Mucosa of gallbladder (tissue), 1 donor: ENCODE measurements around the gene GPX4. TPM values are rescaled to one million over a fixed set of nuclear protein-coding genes. Genes with fewer than 3 reads are reported as not detected.
A peak's percentile ranks its signal among the peaks of the same experiment; 100 is the strongest.

Experiments
- DNase-seq: peaks from one replicate; pipeline ENCODE4 v3.0.0-alpha.2; 2020; ENCODE audit warnings: low spot score
- total RNA-seq: library from RNA; stranded (reverse); gene quantifications from one replicate; pipeline ENCODE4 v1.2.1, GENCODE V29; 2021
- donor health status: DM: no; HTN: no; CAD: no.

Gene GPX4
- total RNA-seq, 1 donor from 2014 or later: 294 TPM

DNA sequence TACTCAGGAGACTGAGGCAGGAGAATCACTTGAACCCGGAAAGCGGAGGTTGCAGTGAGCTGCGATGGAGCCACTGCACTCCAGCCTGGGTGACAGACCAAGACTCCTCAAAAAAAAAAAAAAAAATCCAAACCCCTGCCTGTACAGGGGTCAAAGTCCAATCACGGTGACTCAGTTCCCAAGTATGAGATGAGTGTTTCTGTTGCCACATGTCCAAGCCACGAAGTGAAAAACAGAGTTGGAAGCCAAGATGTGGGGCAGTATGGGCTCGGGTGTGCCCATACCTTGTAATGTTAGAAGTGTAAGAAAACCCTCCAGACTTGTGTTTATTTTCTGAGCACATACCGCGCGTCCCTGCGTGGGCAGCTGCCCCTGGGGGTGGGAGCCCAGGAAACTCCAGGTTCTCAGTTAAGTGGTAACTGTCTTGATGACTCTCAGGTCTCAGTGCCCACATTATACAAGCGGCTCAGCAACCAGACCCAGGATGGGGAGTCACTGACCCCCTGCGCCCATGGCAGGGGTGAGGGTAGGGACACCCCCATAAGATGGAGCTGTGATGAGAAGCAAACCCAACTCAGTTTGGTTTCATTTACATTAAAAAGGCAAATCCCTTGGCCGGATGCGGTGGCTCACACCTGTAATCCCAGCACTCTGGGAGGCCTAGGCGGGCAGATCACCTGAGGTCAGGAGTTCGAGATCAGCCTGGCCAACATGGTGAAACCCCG is 1.2 kb upstream of the GPX4 start:
- DNase-seq: peak; percentile 90

- DNase-seq: no peak
Measured at GRCh38 chr19:1103132-1103707, 574 bp upstream of the GPX4 start.

DNA sequence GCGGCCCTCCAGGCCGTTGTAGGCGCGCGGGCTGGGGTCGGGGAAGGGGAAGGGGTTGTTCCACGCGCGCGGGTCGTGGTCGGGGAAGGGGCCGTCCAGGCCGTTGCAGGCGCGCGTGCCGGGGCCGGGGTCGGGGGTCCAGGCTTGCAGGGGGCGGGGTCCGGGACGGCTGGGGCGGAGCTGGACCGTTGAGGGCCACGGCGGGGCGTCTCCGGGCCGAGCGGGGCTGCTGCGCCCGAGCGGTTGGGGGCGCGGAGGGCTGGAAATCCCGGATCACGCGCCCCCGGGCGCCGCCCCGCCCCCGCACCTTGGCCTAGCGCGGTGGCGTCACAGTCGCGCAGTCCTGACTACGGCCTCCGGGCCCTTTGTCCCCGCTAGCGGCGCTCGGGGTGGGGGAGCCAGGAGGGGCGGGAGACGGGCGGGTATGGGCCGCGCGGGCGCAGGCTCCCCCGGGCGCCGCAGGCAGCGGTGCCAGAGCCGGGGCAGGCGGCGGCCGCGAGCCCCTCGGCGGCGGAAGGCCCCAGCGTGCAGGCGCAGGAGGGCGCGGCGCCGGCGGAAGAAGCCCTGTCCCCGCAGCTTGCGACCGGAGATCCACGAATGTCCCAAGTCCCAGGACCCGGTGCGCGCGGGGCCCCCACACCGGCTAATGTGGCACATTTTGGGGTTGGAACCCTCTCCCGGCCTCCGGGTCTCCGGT is 665 bp downstream of the GPX4 start:
- DNase-seq: peak; percentile 70

DNA sequence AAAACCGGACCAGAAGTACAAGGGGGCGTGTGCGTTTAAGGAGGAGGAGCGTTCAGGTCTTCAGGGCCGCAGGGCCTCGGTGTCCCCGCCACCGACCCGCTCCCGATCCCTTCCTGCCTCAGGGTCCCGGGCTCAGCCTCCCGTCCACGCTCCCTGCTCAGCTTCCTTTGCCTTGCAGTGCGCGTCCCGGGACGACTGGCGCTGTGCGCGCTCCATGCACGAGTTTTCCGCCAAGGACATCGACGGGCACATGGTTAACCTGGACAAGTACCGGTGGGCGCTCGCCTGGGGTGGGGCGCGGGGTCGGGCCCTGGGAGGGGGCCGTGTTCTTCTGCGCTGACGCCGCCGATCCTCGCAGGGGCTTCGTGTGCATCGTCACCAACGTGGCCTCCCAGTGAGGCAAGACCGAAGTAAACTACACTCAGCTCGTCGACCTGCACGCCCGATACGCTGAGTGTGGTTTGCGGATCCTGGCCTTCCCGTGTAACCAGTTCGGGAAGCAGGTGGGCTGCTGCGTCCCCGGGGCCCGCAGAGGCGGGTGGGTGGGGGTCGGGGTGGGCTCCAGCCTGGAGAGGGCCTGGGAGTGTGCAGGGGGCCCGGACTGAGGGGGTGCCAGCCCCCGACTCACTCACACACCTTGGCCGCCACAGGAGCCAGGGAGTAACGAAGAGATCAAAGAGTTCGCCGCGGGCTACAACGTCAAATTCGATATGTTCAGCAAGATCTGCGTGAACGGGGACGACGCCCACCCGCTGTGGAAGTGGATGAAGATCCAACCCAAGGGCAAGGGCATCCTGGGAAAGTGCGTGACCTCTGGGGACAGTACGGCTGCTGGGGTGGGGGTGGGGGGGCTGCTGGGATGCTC is 1.4 kb downstream of the GPX4 start:
- DNase-seq: no peak

- no peak for DNase-seq
Measured at GRCh38 chr19:1105873-1106840, 2.4 kb downstream of the GPX4 start.

DNA sequence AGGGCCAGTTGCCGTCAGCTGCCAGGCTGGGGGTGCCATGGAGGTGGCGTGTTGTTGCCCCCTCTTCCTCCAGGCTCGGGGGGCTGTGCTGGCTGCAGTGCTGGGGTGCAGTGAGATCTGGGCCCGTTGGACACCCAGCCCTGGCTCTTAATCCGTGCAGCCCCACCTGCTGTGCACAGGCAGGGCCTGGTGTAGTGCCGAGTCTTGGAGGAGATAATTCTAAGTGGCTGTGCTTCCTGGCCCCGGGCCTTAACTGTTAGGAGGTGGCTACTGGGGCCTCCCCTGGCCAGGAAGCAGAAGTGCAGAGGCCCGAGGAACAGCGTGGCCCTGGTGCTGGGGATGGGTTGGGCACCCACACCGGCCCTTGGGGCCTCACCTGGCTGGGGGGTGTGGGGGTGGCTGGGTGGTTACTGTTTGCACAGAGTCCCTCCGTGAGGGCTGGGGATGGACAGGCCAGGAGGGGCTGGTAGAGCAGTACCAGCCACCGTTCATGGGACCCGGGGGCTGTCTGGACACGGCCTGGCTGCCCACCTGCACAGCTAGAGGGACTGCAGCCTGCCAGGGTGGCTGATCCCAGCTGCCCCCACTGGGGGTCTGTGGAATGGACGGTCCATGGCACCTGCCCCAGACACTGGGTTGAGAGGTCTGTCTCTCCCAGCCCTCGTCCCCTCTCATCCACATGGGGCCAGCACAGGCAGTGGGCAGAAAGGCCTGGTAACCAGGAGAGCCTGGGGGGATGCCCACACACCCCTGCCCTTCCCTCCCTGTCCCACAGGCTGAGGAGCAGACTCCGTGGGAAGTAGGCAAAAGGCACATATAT is 3.3 kb downstream of the GPX4 start:
- no peak for DNase-seq

DNA sequence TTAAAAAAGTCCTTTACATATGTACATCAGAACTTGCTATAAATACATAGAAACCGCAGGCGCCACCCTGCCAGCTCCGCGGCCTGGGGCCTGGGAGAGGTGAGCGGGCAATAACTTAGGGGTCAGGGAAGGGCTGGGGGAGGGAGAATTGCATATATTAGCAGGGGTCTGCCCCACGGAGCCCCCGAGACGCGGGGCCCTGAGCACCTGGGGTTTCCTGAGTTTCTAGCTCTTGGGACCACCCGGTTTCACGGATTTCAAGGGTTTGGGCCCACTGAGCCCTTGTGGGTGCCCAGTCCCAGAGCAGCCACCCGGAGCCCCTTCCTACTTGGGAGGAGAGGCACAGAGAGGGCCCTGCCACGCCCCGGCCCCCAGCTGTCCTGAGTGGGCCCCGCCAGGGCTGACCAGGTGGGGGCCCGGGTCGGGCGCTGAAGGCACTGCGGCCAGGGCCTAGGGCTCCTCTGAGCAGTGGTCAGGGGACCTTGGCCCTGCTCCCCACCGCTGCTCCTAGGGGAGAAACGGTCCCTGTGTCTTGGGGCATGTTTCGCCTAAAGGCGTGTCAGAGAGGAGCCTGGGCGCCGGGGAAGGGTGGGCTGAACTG is 4.0 kb downstream of the GPX4 start:
- no peak for DNase-seq

- no peak for DNase-seq
Measured at GRCh38 chr19:1108291-1109031, 4.7 kb downstream of the GPX4 start.

DNA sequence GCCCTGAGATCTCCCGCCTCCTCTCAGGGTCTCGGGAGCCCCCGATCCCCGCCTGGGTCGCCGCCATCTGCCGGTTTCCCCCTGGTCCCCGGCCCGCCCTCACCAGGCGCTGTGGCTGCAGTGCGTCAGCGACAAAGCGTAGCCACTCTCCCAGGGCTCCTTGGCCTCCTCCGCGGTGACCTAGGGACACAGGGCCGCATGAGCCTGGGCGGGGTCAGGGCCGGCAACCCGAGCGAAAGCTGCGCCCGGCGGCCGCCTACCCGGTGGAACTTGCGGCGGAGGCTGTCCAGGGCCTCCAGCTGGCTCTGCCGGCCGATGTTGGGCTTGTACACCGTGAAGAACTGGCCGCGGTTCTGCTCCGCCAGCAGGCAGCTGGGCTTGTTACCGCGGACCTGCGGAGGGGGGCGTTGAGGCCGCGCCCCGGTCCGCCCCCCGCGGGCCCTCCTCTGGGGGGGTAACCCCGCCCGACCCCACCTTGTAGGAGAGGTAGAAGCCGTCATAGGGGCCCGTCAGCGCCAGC is 5.3 kb downstream of the GPX4 start:
- DNase-seq: no peak

GRCh38 chr19:1109697-1110671 is 6.2 kb downstream of the GPX4 start:
- no peak for DNase-seq

DNA sequence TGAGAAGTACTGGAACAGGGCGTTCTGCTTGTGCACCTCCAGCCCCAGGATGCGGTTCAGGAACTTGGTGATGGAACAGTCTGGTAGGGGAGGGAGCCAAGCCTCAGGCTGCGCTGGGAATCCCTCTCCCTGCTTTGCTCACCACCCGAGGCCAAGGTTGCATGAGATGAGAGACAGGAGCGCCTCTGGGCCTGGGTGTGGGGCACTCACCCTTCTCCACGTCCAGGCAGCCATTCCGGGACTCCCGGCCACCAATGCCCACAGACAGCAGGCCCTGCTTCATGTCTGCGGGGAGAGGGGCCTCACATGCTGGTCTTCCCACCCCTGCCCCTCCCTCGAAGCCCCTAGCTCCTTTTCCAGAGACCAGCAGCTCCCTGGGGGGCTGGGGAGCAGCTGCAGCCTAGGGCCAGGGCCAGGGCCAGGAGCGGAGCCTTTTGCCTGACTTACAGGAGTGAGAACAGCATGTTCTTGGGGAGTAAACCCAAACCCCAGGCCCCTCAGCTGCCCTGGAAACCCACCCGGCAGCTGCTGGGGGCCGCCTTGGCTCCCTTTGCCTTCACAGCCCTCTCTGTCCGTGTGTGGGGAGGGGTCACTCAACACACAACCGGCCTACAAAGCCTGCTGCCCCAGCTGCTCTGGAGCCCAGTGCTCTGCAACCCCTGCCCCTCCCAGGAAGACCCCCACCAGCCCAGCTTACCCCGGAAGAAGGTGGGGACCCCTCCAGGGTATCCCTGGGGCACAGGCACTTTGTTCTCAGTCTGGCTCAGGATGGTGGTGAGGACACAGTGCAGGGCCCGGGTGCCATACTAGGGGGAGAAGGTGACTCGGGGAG is 7.2 kb downstream of the GPX4 start:
- DNase-seq: no peak

- no peak for DNase-seq
Measured at GRCh38 chr19:1111641-1112267, 8.0 kb downstream of the GPX4 start.

DNA sequence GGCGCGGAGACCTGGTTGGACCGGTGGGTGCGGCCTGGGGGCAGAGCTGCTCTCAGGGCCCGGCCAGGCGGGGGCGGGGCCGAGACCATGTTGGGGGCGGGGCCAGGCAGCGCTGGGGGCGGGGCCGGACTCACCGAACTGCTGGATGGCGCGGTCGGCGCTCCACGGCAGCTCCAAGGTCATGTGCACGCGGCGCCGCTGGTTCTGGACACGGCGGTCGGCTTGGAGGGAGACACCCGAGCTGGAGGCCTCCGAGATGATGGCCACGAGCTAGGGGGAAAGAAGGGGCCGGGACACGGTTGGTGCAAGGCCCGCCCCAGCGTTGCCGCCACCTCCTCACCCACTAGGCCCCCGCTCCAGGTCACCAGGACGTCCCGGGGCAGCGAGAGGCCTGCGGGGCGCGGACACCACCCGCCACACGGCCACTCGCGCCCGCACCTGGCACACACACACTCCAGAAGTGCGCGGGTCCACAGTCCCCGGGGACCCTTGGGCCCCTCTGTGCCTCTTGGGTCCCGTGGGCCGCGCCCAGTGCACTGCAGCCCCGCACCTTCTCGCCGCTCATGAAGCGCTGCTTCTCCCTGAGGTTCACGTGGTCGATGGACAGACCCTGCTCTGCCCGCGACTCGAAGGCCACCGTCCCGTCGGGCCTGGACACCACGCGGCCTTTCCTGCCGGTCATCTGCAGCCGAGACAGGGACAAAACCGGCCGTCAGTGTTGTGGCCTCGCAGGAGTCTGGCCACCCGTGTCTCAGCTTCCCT is 8.7 kb downstream of the GPX4 start:
- DNase-seq: peak; percentile 90

GRCh38 chr19:1113030-1113985 is 9.5 kb downstream of the GPX4 start:
- peak; percentile 96 for DNase-seq
